Activated T-cell treated with anti-CD3 and anti-CD28 coated beads, Interleukin-2, amount 50 U/mL, for 48 hours (primary cell): ENCODE data around the gene SPANXA1.
"Not testable (repeated sequence)": the region's sequence is repeated elsewhere in the genome, so short reads cannot be mapped to it uniquely, and the experiment has no call there.

Experiments used
- DNase-seq, 2 experiments: peaks; one replicate each; pipeline ENCODE4 v3.0.0-alpha.2; 2020

The SPANXA1 gene, protein sequence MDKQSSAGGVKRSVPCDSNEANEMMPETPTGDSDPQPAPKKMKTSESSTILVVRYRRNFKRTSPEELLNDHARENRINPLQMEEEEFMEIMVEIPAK

DNA sequence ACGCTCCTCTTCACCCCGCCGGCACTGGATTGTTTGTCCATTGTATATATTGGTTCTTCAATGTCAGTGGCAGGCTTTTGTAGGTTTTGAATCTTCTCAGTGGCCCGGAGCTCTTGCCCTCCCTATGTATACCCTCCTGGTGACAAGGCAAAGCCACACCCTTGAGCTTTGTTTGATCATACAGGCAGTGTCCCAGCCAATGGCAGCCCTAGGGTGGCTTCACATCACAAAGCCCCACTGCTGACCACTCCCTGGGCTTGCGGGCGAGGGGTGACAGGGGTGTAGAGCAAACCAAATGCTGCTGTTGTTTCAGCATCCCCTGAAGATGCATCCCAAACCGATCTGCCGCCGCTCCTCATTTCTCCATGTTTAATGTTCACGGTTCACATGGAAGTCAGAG lies at the start of gene SPANXA1:
Gene SPANXA1, minus strand, starts transcription at position 101 of the 400 bp plus-strand sequence. Its CDS starts 60 bp downstream, at position 41.
- not testable (repeated sequence) for DNase-seq

DNA sequence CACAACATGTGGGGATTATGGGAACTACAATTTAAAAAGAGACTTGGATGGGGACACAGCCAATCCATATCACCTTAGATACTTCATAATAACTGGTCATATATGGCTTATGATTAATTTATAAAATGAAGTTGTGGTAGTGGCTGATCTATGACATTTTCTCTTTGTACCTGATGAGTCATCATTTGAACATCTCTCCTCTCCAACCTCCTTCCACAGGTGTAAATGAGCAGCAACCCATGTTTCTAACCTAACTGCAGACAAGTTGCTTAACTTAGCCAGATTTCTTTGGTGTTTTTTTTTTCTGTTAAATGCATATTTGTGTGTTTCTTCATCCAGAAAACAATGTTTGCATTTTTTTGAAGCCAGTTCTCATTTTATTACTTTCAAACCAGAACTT lies 47.6 kb upstream of the SPANXA1 start:
- DNase-seq, result no peak

DNA sequence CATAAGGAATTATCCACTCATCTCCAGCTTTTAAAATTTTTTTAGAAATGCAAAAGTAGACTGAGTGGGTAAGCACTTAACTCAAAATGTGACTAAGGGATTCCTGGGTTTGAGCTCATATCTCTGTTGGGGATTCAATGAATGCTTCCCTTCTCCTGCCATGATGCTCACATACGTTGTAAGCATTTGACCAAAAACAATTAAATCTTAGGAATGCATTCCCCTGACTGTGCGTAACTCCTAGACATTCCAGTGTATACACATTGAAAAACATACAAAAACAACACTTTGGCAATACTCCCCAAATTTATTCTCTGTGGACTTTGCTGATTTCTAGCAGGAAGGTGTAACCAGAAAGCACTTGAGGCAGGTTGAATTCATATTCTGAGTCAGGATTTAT lies 34.8 kb upstream of the SPANXA1 start:
- DNase-seq, result no peak

- DNase-seq, result no peak
These were observed 24.6 kb upstream of the SPANXA1 start for GRCh38 chrX:141609111-141609510.

- not testable (repeated sequence) for DNase-seq
These were observed 4.9 kb upstream of the SPANXA1 start, which contains the start of gene SPANXA2 for GRCh38 chrX:141589408-141589807. Gene SPANXA2 (plus strand): TSS chrX:141589708. CDS start chrX:141589768, 60 bp downstream.

DNA sequence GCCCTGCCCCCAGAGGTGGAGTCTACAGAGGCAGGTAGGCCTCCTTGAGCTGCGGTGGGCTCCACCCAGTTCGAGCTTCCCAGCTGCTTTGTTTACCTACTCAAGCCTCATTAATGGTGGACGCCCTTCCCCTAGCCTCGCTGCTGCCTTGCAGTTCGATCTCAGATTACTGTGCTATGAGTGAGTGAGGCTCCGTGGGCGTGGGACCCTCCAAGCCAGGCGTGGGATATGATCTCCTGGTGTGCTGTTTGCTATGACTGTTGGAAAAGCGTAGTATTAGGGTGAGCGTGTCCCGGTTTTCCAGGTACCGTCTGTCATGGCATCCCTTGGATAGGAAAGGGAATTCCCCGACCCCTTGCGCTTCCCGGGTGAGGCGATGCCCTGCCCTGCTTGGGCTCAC lies 42.0 kb downstream of the SPANXA1 start:
- not testable (repeated sequence) for DNase-seq
